ENCODE data around the gene UGT3A2. TPM values are rescaled to one million over a fixed set of nuclear protein-coding genes. Genes with fewer than 3 reads are reported as not detected.

UGT3A2 gene
- total and polyA plus RNA-seq, 2 of the 4 experiments (the other 2 are of a cell fraction), result not detected

DNA sequence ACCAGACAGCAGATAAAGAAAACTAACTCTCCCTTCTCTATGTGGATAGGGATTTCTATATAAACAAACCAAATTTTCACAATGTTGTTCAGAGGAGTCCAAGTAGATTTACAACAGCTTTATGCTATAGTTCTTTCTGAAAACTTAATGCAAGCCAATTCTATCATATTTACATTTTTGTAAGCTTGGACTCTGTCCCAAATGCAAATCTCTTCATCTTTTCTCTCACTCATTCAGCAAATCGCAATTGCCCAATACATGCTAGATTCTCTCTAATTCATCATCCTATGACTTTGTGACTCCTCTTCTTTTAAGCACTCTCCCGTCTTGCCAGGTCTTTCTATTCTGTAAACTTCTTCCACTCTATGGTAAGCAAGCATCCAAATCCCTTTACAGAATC lies 39.1 kb upstream of the UGT3A2 start:
- Histone ChIP-seq H3K4me3 (ENCODE audit: insufficient read depth, low read depth, low read length) (no peak overlapping the region), H3K9me3 (ENCODE audit: control insufficient read depth, insufficient read depth, low read length) (no peaks in the 10 kb centered on the region), H3K36me3 (ENCODE audit: control insufficient read depth, insufficient read depth, low read length) (peaks cover 3% of the 10 kb centered on the region; the same call in 1 of the 2 replicates), H3K14ac (replicated peaks; ENCODE audit: low read depth, low read length) (no peak overlapping the region), H2BK20ac (ENCODE audit: low read depth, low read length) (no peak overlapping the region), H4K20me1 (ENCODE audit: insufficient read depth, low read length) (no peaks in the 10 kb centered on the region), H2AFZ (replicated peaks; ENCODE audit: low read length, poor library complexity) (no peak overlapping the region), H3K4me2 (ENCODE audit: low read depth, low read length) (no peak overlapping the region), H2BK120ac (ENCODE audit: low read depth, low read length) (no peak overlapping the region), H3K4me1 (ENCODE audit: control insufficient read depth, insufficient read depth, low read length) (no peaks in the 10 kb centered on the region; the same call in 1 of the 2 replicates), H2BK5ac (ENCODE audit: low read depth, low read length, poor library complexity, severe bottlenecking) (no peak overlapping the region), H4K5ac (ENCODE audit: low read depth, low read length) (no peak overlapping the region), H3K56ac (ENCODE audit: extremely low read depth, insufficient read depth, low read length) (no peak overlapping the region), H4K8ac (ENCODE audit: low read depth in 2 of 2, low read length in 2 of 2) (no peak overlapping the region), H4K91ac (ENCODE audit: insufficient read depth, low read depth, low read length) (no peak overlapping the region), H3K27ac (ENCODE audit: insufficient read depth, low read length) (no peak overlapping the region), H3K18ac (ENCODE audit: low read depth, low read length) (no peak overlapping the region), H3K4ac (ENCODE audit: low read depth, low read length) (no peak overlapping the region), H3K9ac (ENCODE audit: low read depth, low read length) (no peak overlapping the region), H3K9me1 (ENCODE audit: insufficient read depth, low read length) (no peaks in the 10 kb centered on the region), H2BK15ac (ENCODE audit: low read depth, low read length) (no peak overlapping the region), H3K27me3 (ENCODE audit: control insufficient read depth, insufficient read depth, low read length) (no peaks in the 10 kb centered on the region), H2AK5ac (ENCODE audit: low read depth, low read length) (no peak overlapping the region), H3K79me1 (ENCODE audit: low read depth in 1 of 2, low read length in 2 of 2) (no peaks in the 10 kb centered on the region), H3K23ac (ENCODE audit: low read depth, low read length) (no peak overlapping the region), H2AK9ac (replicated peaks; ENCODE audit: low read depth, low read length, poor library complexity) (no peak overlapping the region)
- DNase-seq (peak; percentile 31), ATAC-seq (ENCODE audit: low read depth) (peak; percentile 81)
- BruUV-seq (replicated peaks), result no TSS peak
- dilution Hi-C loops (cut with HindIII; ENCODE audit: low sequenced_read_pairs, unreplicated experiment), result no loop called here
- 47% methylated on average over 2 of the region's 2 CpGs; no CpG with 5 or more reads in 1 of the 2 experiments for WGBS, 2 experiments (ENCODE audit: extremely low coverage in 2 of 2, insufficient read length in 1 of 2)
- in situ Hi-C loops (cut with MboI; ENCODE audit: low sequenced_read_pairs), result no loop called here
- POLR2A ChIA-PET (ENCODE audit: unreplicated experiment), result no interaction called here
- CTCF ChIA-PET, result no interaction called here
- intact Hi-C loops (cut with micrococcal nuclease), result no loop called here
- no peak for TF ChIP-seq BHLHE40 (IDR thresholded peaks at IDR 0.05; ENCODE audit: low read depth, low read length)
- no peak for TF ChIP-seq SMC3 (IDR thresholded peaks at IDR 0.05; ENCODE audit: low read depth, low read length)
- peak; percentile 42; the same call in 1 of the 2 replicates for TF ChIP-seq CEBPB (IDR thresholded peaks at IDR 0.05; ENCODE audit: low read depth, low read length)
